OCI-LY3 (cell line): ENCODE data around the gene SULT4A1.

Source experiments
- H2AFZ ChIP-seq: fragments of 200-600, 300-600 bp; shearing (Covaris generic); 2 replicates; pipeline ENCODE4 v1.6.0; 2014; ENCODE audit warnings: antibody characterized with exemption, low read depth, low read length
- H3K27ac ChIP-seq: fragments of 200-600, 300-600 bp; sonication (generic); 2 replicates; pipeline ENCODE4 v1.5.1; 2014; ENCODE audit warnings: mild to moderate bottlenecking, low read length, moderate library complexity, mixed read lengths
- H3K27me3 ChIP-seq: fragments of 200-600, 300-600 bp; sonication (generic); 2 replicates; pipeline ENCODE4 v1.6.1; 2014; ENCODE audit warnings: low read depth, low read length, mixed read lengths
- H3K36me3 ChIP-seq: fragments of 200-600, 300-600 bp; sonication (generic); replicated peaks from 2 replicates; pipeline ENCODE3; 2014; ENCODE audit warnings: low read depth, low read length, mixed read lengths
- H3K4me1 ChIP-seq: fragments of 300-600, 200-600 bp; sonication (generic); 2 replicates; pipeline ENCODE4 v1.6.1; 2014; ENCODE audit warnings: low read length, mixed read lengths
- H3K4me2 ChIP-seq: fragments of 200-600, 300-600 bp; sonication (generic); 2 replicates; pipeline ENCODE4 v1.6.1; 2014; ENCODE audit warnings: low read length, mixed read lengths
- H3K4me3 ChIP-seq: fragments of 300-600, 200-600 bp; sonication (generic); 2 replicates; pipeline ENCODE4 v1.5.1; 2014; ENCODE audit warnings: antibody characterized with exemption, mild to moderate bottlenecking, low read length, moderate library complexity
- H3K79me2 ChIP-seq: fragments of 300-600, 200-600 bp; shearing (Covaris generic); 2 replicates; pipeline ENCODE4 v1.6.1; 2014; ENCODE audit warnings: mild to moderate bottlenecking, low read length, mixed read lengths
- H3K9ac ChIP-seq: fragments of 300-600, 200-600 bp; shearing (Covaris generic); 2 replicates; pipeline ENCODE4 v1.6.0; 2014; ENCODE audit warnings: mild to moderate bottlenecking, low read length, moderate library complexity
- H3K9me3 ChIP-seq: fragments of 200-600, 300-600 bp; shearing (Covaris generic); 2 replicates; pipeline ENCODE4 v1.6.1; 2014; ENCODE audit warnings: low read length, mixed read lengths; ENCODE audit not compliant: insufficient read depth
- H4K20me1 ChIP-seq: fragments of 200-600, 300-600 bp; sonication (generic); 2 replicates; pipeline ENCODE4 v1.6.1; 2016; ENCODE audit warnings: low read length, mixed read lengths; ENCODE audit not compliant: insufficient read depth
- CTCF ChIP-seq: fragments of 200-600, 300-600 bp; sonication (generic); IDR thresholded peaks from 2 replicates; pipeline ENCODE4 v1.5.1; 2014; ENCODE audit warnings: antibody characterized with exemption, low read length, low read depth
- EZH2phosphoT487 ChIP-seq: fragments of 200-600 bp; shearing (Covaris generic); IDR thresholded peaks from 2 replicates; pipeline ENCODE4 v1.6.1; 2018; ENCODE audit warnings: antibody characterized with exemption, mixed run types, low read depth

SULT4A1 gene

DNA sequence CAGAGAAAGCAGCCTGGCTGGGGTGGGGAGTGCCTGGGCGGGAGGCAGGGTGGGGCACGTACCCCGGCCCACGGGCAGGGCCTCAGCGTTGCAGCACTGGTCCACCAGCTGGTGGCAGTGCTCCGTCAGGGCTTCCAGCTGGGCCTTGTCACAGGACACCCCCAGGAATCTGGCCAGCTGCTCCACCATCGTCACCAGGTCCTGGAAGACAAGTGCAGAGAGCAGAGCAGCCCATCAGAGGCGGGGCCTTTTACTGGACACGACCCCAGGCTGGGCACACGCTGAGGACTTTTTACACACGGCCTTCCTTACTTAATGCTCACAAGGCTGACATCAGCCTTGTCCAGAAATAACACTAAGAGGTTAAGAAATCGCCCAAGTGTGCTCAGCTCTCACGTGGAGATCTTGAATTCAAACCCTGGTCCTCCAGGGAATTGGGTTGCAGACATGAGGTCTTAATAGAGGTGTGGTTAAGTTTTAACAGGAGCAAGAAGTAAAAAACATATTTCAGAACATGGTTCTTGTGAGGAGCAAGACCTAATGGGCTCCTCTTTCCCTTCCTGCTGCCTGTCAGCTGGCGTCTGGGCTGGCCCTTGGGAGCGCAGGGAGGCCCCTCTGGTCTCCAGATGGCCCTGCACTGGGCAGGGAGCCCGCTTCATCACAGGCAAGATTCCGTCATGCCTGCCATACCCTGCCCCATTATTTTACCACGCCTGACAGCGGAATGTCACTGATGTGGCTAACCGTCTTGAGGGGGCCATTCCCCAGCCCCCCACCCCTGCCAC lies 33.1 kb downstream of the SULT4A1 start:
- Histone ChIP-seq H4K20me1 (no peaks in the 10 kb centered on the region), H3K9ac (no peak overlapping the region), H2AFZ (no peak overlapping the region), H3K4me3 (no peak overlapping the region), H3K4me2 (no peak overlapping the region), H3K9me3 (no peaks in the 10 kb centered on the region), H3K79me2 (no peaks in the 10 kb centered on the region), H3K36me3 (no peaks in the 10 kb centered on the region), H3K27ac (no peak overlapping the region), H3K4me1 (no peaks in the 10 kb centered on the region), H3K27me3 (peaks cover 31% of the 10 kb centered on the region)
- TF ChIP-seq CTCF (no peak; the same call in 1 of the 2 replicates), EZH2phosphoT487 (no peak)

GRCh38 chr22:43828725-43828997 lies 33.7 kb downstream of the SULT4A1 start:
- no peak for TF ChIP-seq CTCF
- TF ChIP-seq EZH2phosphoT487 = no peak
- Histone ChIP-seq H3K36me3 (no peaks in the 10 kb centered on the region), H4K20me1 (no peaks in the 10 kb centered on the region)

GRCh38 chr22:43827926-43828724 lies 34.2 kb downstream of the SULT4A1 start:
- H3K4me3 ChIP-seq = no peak overlapping the region
- TF ChIP-seq EZH2phosphoT487 (no peak), CTCF (no peak)
- H4K20me1 ChIP-seq = no peaks in the 10 kb centered on the region
- H3K9ac ChIP-seq = no peak overlapping the region
- H3K4me1 ChIP-seq = no peaks in the 10 kb centered on the region
- no peaks in the 10 kb centered on the region for H3K9me3 ChIP-seq
- H3K27ac ChIP-seq = no peak overlapping the region
- H3K79me2 ChIP-seq = no peaks in the 10 kb centered on the region
- no peak overlapping the region for H2AFZ ChIP-seq
- H3K4me2 ChIP-seq = no peak overlapping the region
- H3K36me3 ChIP-seq = no peaks in the 10 kb centered on the region
- H3K27me3 ChIP-seq = peaks cover 37% of the 10 kb centered on the region

More at GRCh38 chr22:43828725-43828997, 33.7 kb downstream of the SULT4A1 start:
- Histone ChIP-seq H3K27ac (no peak overlapping the region), H3K9ac (no peak overlapping the region), H3K4me2 (no peak overlapping the region), H3K79me2 (no peaks in the 10 kb centered on the region), H3K4me3 (no peak overlapping the region), H2AFZ (no peak overlapping the region), H3K27me3 (peaks cover 35% of the 10 kb centered on the region), H3K9me3 (no peaks in the 10 kb centered on the region), H3K4me1 (no peaks in the 10 kb centered on the region)

DNA sequence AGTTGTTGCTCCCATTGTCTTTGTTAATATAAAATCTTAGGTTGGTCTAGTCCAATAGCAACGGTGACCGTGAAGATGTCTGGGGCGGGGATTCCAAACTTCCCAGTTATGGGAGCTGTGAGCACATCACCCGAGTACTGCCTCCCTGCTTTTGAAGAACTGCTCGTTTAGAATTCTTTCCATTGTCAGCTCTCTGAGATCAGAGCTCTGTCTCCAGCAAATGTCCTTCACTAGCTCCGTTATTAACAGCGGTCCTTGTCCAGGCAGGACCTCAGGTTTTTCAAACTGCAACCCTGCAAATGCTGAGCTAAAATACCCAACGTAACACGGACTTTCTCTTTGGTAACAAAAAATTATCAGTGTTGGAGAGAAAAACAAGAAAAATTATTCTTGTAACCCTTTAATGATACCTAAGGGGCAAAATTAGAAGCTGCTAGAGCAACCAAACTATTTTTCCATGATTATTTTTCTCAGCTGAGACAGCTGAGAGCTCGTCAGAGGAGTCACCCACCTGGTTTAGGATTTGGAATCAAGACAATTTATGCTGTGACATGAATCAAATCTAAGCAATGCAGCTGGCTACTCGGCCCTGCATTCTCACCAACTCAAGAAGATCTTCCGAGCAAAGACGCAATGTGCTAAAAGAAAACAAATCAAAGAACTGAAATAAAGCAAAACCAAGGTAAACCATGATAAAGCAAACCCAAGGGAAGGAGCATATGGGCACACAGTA lies 35.1 kb downstream of the SULT4A1 start:
- H3K4me2 ChIP-seq = no peak overlapping the region
- no peak overlapping the region for H3K9ac ChIP-seq
- no peak overlapping the region for H2AFZ ChIP-seq

More for the DNA sequence above, 35.1 kb downstream of the SULT4A1 start:
- TF ChIP-seq CTCF = no peak
- no peak for TF ChIP-seq EZH2phosphoT487
- H3K36me3 ChIP-seq = no peaks in the 10 kb centered on the region
- peaks cover 45% of the 10 kb centered on the region for H3K27me3 ChIP-seq
- no peaks in the 10 kb centered on the region for H3K4me1 ChIP-seq
- H3K9me3 ChIP-seq = no peaks in the 10 kb centered on the region
- H4K20me1 ChIP-seq = no peaks in the 10 kb centered on the region
- H3K27ac ChIP-seq = no peak overlapping the region
- no peak overlapping the region for H3K4me3 ChIP-seq
- H3K79me2 ChIP-seq = no peaks in the 10 kb centered on the region
